Stimulated activated CD4-positive, alpha-beta T cell treated with anti-CD3 and anti-CD28 coated beads, Interleukin-4, amount 100 ng/mL, for 24 hours (primary cell): ENCODE results near the gene CHPT1.
A peak's percentile ranks its signal among the peaks of the same experiment; 100 is the strongest.

Experiments used
- DNase-seq: peaks from one replicate; pipeline ENCODE4 v3.0.0-alpha.2; 2020

CHPT1 gene

GRCh38 chr12:101768781-101769180 is 71.3 kb downstream of the CHPT1 start:
- no peak for DNase-seq

- no peak for DNase-seq
These were observed 72.4 kb downstream of the CHPT1 start for GRCh38 chr12:101769865-101770264.

GRCh38 chr12:101772012-101772775 is 74.8 kb downstream of the CHPT1 start:
- no peak for DNase-seq

- DNase-seq, result peak; percentile 72
These were observed 76.3 kb downstream of the CHPT1 start for GRCh38 chr12:101773650-101774162.

- no peak for DNase-seq
These were observed 78.4 kb downstream of the CHPT1 start for GRCh38 chr12:101775816-101776215.

GRCh38 chr12:101777485-101777884 is 80.0 kb downstream of the CHPT1 start:
- no peak for DNase-seq

- no peak for DNase-seq
These were observed 80.5 kb downstream of the CHPT1 start for GRCh38 chr12:101777978-101778377.
